NCI-H748 (cell line): ENCODE measurements around the gene RETREG1.
"Not testable (repeated sequence)": the region's sequence is repeated elsewhere in the genome, so short reads cannot be mapped to it uniquely, and the experiment has no call there.

Source experiments
- DNase-seq: peaks from one replicate; lab custom pipeline; 2025; ENCODE audit not compliant: unreplicated experiment; lab: John Stamatoyannopoulos, UW

The RETREG1 gene

GRCh38 chr5:16461026-16461425 lies 155.8 kb downstream of the RETREG1 start:
- DNase-seq, result no peak

DNA sequence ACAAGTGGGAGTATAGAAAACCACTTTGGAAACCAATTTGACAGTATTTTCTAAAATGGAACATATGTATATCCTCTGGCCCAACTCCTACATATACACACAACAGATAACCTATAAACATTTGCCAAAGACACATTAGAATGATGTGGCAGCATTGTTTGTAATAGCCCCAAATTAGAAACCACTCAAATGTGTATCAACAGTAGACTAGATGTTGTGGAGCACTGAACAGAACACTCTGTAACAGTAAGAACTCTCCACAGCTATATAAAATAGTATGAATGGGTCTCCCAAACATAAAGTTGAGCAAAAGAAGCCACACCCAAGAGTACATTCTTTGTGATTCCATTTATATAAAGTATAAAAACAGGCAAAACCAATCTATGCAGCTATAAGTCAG lies 157.3 kb downstream of the RETREG1 start:
- DNase-seq, result no peak

- no peak for DNase-seq
Measured at GRCh38 chr5:16457853-16458252, 158.9 kb downstream of the RETREG1 start.

DNA sequence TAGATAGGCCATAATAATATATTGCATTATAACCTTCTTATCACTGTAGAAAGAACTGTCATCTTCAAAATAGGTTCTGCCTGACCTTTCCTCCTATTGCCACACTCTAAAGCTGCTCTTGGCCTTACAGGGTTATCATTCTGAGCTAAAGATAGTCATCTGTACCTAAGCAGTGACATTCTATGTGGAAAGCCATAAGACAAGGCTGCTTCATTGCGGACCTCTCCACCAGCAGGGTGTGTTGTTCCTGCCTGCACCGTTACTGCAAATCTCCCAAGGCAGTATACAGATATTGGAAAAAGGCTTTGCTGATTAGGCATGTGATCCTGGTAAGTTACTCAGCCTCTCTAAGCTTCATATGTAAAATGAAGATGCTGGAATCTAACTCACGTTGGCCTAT lies 159.3 kb downstream of the RETREG1 start:
- peak; percentile 30 for DNase-seq

DNA sequence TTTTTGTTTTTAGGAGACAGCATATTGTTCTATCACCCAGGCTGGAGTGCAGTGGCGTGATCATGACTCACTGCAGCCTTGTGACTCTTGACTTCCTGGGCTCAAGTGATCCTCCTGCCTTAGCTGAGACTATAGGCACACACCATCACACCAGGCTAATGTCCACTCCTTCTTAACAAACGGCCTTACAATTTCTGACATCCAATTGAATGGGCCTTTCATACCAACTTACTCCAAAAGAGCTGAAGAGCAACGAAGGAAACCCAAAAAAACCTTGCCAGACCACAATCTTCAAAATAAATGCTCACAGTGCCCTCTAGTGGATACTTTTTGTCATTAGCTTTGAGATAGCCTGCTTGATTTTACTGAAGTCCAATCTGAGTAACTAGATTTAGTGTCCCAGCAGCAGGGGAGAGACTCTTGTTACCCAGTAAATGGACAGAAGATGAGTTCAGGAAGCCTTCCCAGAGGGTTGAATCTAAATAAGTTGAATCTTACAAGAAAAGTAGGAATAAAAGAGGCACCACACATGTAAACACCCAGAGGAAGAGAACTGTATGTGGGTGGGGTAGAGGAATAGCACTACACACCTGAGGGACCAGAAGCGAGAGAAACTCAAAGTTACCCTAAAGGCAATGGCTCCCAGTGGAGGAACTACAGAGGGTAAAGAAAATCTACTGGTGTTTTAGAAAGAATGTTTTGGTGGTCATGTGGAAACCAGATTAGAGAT lies 160.5 kb downstream of the RETREG1 start:
- peak; percentile 89 for DNase-seq

DNA sequence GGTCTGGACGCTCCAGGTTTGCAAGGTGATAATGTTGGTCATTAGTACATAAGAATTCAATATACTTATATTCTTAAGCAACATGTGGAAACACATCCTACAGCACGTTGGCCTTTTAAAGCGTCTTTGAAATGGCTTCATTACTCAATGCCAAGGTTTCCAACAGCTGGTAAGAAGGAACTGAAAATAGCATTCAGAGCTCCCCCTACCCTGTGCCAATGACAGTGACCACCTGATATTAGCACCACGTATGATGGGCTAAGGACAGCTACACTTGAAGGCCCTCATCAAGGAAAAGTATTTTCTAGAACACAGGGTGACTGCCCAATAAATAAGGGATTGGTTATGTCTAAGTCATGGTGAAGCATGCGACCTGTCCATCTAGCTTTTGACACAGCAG lies 161.1 kb downstream of the RETREG1 start:
- DNase-seq, result no peak

GRCh38 chr5:16454686-16455085 lies 162.1 kb downstream of the RETREG1 start:
- no peak for DNase-seq

GRCh38 chr5:16453609-16454008 lies 163.2 kb downstream of the RETREG1 start:
- DNase-seq, result peak; percentile 78

GRCh38 chr5:16450163-16450562 lies 166.6 kb downstream of the RETREG1 start:
- DNase-seq, result no peak

DNA sequence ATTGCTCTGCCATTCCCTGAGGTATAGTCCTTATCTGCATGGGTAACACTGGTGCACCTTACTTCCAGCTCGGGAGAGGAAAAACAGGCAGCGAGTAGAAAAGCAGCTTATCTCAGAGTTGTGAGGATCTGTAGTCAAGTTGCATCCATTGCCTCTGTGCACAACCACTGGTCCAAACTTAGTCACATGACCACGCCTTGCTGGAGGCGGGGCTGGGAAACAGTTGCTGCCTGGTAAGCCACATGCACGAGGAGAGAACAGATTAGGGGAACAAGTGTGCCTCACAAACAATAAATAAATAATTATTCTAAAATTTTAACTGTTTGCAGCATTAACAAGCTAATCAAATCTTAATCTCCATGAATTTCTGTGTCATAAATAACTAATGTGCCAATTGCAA lies 169.8 kb downstream of the RETREG1 start:
- DNase-seq, result no peak

DNA sequence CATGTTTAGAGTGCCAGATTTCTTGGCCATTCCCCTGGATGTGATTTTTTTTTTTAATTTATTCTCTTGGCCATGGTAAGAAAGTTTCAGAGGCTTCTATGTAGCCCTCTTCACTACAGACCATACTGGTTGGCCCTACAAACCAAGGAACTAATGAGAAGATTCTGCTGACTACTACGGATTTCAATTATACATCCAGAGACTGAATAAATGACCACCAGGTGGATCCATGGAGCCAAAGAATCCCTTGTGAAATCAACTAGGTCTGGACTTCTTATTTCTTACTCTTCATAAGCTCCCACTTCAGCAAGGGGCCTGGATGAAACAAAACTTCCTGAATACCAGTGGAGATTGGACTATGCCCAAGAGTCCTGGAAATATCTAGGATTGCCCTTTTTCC lies 178.8 kb downstream of the RETREG1 start:
- DNase-seq, result peak; percentile 49

GRCh38 chr5:16436065-16436682 lies 180.6 kb downstream of the RETREG1 start:
- not testable (repeated sequence) for DNase-seq

- DNase-seq, result peak; percentile 85
Measured at GRCh38 chr5:16431490-16431889, 185.3 kb downstream of the RETREG1 start.

DNA sequence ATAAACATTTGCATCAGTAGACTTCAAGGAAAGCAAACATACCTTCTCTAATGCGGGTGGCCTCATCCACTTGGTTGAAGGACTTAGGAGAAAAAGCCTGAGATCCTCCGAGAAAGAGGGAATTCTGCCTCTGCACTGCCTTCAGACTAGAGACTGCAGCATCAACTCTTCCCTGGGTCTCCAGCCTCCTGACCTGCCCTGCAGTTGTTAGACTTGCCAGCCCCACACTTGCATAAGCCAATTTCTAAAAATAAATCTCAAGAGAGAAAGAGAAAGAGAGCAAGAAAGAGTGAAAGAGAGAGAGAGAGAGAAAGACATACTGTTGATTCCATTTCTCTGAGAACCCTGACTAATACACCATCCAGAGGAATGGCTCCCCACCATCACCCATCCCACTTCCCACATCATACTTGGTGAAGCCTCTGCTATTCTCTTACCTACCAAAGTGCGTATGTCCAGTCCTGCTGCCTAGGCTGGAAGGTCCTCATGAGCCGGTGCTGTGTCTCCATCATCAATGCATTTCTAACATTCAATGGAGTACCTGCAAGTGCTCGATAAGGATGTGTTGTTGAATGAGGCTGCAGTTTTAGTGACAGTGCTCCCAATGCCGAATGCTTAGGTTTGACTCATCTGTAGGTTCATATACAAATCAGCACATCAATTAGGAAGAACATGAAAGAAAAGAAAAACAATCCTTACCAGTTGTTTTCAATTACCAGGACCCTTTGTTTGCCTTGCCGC lies 186.3 kb downstream of the RETREG1 start:
- DNase-seq, result no peak

DNA sequence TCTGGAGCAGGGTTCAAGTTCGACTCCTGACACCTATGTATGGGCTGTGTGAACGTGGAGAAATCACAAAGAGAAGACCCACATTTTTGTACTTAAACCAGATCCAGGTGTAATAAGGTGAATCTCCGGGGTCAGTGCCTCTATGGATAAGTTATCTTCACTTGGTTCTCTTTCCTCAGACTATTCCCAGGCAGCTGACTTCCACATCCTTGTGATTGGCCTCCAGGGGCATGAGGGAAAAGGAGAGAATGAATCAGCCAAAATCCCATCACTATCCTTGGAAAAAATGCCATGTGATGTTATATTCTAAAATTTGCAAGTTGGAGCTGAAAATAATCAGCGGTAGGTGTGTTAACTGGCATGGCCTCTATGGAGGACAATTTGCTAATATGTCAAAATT lies 188.4 kb downstream of the RETREG1 start:
- DNase-seq, result no peak

DNA sequence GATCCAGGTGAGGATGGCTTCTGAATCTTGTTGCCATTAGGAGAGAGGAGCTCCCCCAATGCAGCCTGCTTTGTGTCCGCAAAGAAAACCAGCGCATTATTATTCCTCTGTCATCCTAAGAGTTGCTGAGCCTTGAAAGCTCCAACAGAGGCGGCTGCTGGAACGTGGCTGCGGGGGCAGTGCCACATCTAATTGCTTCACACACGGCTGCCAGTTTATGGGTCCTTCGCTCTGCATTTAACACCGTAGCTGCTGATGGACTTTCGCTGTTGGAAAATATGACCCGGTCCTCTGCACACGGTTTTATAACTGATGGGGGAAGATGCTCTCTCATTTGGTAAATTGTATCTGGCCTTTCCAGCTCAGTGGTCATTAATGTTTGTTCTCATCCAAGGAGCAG lies 189.2 kb downstream of the RETREG1 start:
- peak; percentile 73 for DNase-seq
